ENCODE data around the gene DMD.

DMD gene

DNA sequence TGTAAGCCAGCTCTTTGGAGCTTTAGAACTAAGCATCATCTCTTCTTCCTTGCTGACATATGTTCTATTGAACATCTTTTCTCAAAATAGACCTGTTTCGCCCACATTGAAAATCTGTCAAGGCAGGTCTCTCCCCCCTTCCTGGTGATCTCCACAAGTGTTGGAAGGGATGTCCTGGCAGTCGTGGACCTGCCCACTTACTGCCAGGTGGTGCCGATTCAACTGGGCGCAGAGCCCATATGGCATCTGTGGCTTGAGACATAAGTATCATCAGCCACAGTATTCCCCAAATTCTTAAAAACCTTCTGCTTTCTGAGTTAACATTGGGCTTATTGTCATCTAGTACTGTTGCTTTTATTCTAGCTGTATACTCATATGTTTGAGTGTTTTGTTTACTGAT lies 1170.2 kb downstream of the DMD start:
- TF ChIP-seq, protein P1, sequence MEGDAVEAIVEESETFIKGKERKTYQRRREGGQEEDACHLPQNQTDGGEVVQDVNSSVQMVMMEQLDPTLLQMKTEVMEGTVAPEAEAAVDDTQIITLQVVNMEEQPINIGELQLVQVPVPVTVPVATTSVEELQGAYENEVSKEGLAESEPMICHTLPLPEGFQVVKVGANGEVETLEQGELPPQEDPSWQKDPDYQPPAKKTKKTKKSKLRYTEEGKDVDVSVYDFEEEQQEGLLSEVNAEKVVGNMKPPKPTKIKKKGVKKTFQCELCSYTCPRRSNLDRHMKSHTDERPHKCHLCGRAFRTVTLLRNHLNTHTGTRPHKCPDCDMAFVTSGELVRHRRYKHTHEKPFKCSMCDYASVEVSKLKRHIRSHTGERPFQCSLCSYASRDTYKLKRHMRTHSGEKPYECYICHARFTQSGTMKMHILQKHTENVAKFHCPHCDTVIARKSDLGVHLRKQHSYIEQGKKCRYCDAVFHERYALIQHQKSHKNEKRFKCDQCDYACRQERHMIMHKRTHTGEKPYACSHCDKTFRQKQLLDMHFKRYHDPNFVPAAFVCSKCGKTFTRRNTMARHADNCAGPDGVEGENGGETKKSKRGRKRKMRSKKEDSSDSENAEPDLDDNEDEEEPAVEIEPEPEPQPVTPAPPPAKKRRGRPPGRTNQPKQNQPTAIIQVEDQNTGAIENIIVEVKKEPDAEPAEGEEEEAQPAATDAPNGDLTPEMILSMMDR (conservative IDR thresholded peaks at IDR 0.05), result no peak
- H3K27ac ChIP-seq, result no peak overlapping the region

DNA sequence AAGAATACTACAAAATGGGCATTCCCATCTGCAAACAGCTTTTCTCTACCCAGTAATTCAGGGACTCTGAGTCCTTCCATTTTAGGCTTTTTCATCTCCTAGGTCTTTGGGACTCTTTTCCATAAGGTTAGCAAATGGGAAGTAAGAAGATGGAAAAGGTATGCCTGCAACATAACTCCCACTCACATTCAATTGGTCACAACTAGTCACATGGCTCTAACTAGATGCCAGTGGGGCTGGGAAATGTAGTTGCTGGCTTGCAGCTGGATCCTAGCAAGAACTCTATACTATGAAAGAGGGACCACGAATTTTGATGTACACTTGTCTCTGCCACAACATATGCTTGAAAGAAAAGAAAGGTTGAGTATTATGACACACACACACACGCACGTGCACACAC lies 1184.6 kb downstream of the DMD start:
- H3K27ac ChIP-seq, result no peak overlapping the region
- TF ChIP-seq, protein P1 (conservative IDR thresholded peaks at IDR 0.05), result no peak

DNA sequence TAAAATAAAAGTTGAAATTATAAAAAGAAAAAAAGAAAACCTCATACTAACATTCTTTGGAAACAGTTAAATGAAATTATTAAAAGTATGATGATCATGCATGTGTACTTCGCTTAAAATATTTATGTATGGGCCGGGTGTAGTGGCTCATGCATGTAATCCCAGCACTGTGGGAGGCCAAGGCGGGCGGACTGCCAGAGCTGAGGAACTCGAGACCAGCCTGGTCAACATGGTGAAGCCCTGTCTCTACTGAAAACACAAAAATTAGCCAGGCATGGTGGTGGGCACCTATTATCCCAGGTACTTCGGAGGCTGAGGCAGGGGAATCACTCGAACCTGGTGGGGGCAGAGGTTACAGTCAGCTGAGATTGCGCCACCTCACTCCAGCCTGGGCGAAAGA lies 1187.3 kb downstream of the DMD start:
- TF ChIP-seq, protein P1 (conservative IDR thresholded peaks at IDR 0.05), result no peak
- no peak overlapping the region for H3K27ac ChIP-seq

DNA sequence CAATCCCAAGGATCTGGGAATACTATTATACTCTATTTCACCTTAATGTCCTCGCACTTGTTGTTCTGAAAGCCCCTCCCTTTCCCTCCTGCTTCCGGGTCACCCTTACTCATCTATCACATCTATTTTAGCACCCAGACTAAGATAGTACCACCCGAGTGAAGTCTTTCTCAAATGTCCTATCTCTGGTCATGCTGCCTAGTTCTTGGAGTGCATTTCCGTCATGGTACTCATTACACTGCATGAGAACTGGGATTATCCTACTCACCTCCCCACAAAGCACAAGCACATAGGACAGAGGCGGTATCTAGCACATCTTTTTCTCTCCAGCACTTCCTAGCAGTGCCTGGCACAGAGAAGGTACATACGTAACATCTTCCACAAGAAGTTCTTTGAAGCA lies 1195.2 kb downstream of the DMD start:
- TF ChIP-seq, protein P1 (conservative IDR thresholded peaks at IDR 0.05), result no peak
- H3K27ac ChIP-seq, result no peak overlapping the region

DNA sequence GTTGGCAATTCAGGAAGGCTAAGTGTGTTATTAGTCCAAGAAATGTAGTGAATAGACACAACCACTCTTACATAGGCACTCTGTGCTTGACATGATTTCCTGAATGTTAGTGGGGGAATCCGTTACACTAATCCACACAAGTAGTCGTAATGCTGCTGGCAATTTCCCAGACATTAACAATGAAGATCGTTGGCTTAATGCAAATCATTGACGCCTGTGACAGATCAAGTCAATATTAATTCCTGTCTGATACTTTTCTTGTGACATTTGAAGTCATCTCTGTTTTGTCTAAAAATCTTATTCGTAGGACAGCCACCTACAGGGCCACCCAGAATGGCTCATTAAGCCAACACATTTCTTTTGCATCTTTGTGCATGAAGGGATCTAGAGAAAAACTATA lies 1200.4 kb downstream of the DMD start:
- no peak overlapping the region for H3K27ac ChIP-seq
- TF ChIP-seq, protein P1 (conservative IDR thresholded peaks at IDR 0.05), result no peak

- H3K27ac ChIP-seq, result no peak overlapping the region
- TF ChIP-seq, protein P1 (conservative IDR thresholded peaks at IDR 0.05), result no peak
These were observed 1201.1 kb downstream of the DMD start for GRCh38 chrX:32010212-32010611.

DNA sequence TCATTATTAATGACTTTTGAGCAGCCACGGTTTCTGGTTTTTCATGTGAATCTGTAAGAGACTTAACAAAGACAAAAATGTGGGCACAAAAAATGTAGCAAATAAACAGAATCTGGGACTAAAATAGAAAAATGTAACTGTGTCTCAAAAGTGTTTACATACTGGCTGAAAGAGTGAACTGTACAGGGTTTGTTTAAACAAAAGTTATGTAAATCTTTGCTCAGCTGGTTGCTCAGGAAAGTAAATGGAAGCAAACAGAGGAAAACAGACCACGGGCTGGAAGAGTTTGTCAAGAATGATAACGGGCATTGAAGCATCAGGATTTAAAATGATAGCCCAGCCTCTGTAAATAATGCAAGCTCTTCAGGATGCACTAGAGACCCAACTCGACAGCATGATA lies 1217.7 kb downstream of the DMD start:
- TF ChIP-seq, protein P1 (conservative IDR thresholded peaks at IDR 0.05), result no peak
- peak overlapping the region; percentile 52 for H3K27ac ChIP-seq

- H3K27ac ChIP-seq, result no peak overlapping the region
- TF ChIP-seq, protein P1 (conservative IDR thresholded peaks at IDR 0.05), result no peak
These were observed 1222.4 kb downstream of the DMD start for GRCh38 chrX:31988975-31989374.

All from VCaP (cell line).